NCI-H526 treated with DMSO at 0.1 percent for 48 hours (cell line): ENCODE measurements around the gene VDAC1.

ENCODE experiments used
- DNase-seq: peaks from one replicate; lab custom pipeline; 2025; lab: John Stamatoyannopoulos, UW

The VDAC1 gene

DNA sequence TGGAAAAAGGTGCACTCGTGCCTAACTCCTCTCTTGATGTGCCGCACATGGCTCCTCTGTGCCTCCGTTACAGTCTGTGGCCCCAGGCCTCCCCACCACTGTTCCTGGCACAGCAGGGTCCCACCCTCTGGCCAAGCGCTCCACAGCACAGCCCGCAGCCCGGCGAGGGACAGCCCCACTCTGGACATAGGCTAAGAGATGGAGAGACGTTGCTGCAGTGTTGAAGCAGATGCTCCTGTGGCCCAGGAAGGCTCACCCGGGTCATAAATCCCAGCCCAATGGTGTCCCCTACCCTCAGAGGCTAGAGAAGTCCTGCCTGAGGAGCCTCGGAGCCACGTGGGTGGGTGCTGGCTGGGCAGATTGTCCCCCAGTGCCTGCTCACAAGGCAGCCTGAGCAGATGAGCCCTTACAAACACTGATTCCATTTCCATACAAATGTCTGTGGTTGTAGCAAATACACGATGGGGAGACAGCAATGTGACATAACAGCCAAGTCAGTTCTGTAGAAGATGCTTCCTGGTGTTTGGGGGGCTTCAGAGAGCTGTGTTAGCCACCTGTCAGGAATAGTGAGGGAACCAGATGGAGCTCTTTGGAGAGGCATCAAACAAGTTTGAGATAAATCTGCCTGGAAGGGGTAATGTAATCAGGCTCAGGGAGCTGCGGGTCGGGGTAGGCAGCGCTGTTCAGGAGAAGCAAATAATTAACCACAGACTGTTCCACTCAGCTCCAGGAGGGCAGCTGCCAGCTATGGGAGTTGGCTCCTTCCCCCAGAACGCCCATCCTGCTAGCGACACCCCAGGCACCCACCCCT, 78.1 kb downstream of the VDAC1 start:
- peak; percentile 4 for DNase-seq

DNA sequence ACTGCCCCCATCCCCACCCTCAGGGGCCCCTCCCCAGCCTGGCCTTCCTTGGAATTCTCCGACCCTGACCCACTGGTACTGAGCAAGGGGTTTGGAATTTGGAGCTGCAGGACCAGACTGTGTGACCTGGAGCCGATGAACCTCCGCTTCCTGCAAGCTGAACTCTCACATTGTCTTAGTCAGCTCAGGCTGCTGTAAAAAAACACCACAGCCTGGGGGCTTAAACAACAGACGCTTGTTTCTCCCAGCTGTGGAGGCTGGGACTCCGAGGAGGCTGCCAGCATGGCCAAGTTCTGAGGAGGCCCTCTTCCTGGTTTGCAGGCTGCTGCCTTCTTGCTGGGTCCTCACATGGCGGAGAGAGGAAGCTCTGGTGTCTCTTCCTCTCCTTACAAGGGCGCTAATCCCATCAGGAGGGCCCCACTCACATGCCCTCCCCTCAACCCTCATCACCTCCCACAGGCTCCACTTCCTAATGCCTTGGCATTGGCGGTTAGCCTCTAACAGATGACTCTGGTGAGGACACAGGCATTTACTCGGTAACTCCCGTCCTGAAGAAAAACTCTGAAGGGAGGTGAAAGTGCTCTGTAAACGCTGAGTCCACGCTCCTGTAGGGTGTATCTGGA, 78.8 kb downstream of the VDAC1 start:
- no peak for DNase-seq

DNA sequence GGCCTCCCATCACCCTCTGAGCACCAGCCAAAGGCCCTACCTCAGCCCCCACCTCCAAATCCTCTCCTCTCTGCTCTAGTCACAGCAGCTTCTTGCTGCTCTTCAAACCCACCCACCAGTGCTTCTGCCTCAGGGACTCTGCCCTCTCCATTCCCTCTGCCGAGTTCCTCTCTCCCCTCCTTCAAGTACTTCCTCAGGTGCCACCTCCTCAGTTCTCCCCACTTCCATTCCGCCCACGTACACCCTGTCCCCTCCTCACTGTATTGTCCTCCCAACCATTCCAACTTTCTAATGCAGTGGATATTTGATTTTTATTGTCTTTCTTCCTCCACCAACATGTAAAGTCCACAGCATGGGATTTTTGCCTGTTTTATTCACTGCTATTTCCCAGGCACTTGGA, 79.5 kb downstream of the VDAC1 start:
- no peak for DNase-seq

DNA sequence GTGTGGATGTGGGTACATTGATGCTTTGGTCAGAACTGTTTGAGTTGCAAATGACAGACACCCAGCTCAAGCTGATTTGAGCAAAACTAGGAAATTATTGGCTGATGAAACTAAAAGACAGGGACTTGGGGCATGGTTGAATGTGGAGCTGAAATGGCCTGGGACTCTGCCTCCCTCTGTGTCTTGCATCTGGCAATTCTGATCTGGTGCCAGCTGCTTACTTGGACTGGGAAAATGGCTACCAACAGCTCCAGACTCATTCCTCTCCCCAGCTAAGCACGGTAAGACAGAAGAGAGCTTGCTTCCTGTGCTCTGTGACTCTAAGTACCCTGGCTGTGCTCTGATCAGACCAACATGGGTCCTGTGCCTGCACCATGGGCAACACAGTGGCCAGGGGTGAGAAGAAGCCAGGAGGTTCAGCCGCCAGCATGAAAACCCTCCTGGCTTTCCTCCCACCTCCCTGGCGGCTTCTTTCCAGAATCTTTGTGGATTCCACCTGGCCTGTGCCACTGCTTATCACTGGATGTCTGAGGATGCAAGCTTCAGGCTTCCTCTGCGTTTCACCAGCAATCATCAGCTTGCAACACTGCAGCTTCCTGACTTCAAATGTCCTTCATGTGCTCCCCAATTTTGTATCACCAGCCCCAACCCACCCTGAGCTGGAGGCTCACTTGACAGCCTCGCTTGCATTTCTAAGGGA, 80.4 kb downstream of the VDAC1 start:
- DNase-seq = no peak

DNA sequence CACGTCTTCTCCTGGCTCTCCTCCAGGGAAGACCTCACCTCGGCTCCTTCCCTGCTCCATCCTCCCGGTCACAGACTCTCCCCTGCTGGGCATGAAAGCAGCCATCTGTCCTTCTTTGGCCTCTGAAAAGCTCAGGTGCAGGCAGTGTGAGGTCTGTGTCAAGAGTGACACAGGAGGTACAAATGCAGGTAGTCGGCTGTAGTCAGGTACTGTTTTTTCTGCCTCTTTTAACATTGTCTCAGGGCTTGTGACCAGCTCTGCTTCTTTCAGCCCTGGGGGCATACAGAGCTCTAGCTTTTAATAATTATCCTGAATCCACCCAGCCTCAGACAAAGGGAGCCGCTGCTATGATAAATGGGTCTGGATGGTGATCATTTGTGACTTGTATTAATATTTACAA, 82.8 kb downstream of the VDAC1 start:
- DNase-seq = no peak
